ENCODE data around the gene CA5A. TPM values are rescaled to one million over a fixed set of nuclear protein-coding genes. Genes with fewer than 3 reads are reported as not detected.
"Not testable (repeated sequence)": the region's sequence is repeated elsewhere in the genome, so short reads cannot be mapped to it uniquely, and the experiment has no call there.

The CA5A gene
- total RNA-seq, 4 donors from 2014 or later: not detected

GRCh38 chr16:87896176-87896890, 40.0 kb downstream of the CA5A start:
- in situ Hi-C loops (cut with MboI; ENCODE audit: low pct_ligation_motif_present in 1 of 4, low pct_unique_long_range_greater_than_20kb in 1 of 4, low sequenced_read_pairs in 3 of 4); H3K4me1 ChIP-seq; H3K9me3 ChIP-seq; intact Hi-C loops (cut with DNase I; ENCODE audit: low total_unique reads); DNase-seq; H3K4me3 ChIP-seq; H3K27me3 ChIP-seq; H3K36me3 ChIP-seq: not testable (repeated sequence)
- H3K27ac ChIP-seq: peak overlapping the region in 2 of 4 donors; percentile 23 to 30
- 78 to 91% methylated on average over 7 to 17 of the region's 17 CpGs for WGBS, 2 donors (ENCODE audit: low coverage in 1 of 2)

GRCh38 chr16:87895641-87896141, 40.6 kb downstream of the CA5A start:
- Histone ChIP-seq H3K4me3 (no peak overlapping the region), H3K9me3 (no peaks in the 10 kb centered on the region), H3K27ac (peak overlapping the region in 1 of 4 donors; percentile 30), H3K27me3 (no peaks in the 10 kb centered on the region), H3K4me1 (peaks cover 0 to 7% (median 0%) of the 10 kb centered on the region in 4 donors), H3K36me3 (no peaks in the 10 kb centered on the region)
- 50 to 73% methylated on average over 1 to 10 of the region's 10 CpGs for WGBS, 2 donors (ENCODE audit: low coverage in 1 of 2)
- DNase-seq: peak; percentile 34
- TF ChIP-seq POLR2AphosphoS5 (IDR thresholded peaks at IDR 0.05) (no peak), EP300 (IDR thresholded peaks at IDR 0.05; ENCODE audit: low read depth) (no peak), POLR2A (IDR thresholded peaks at IDR 0.05) (no peak), CTCF (IDR thresholded peaks at IDR 0.05) (no peak)
- in situ Hi-C loops (cut with MboI; ENCODE audit: low pct_ligation_motif_present in 1 of 4, low pct_unique_long_range_greater_than_20kb in 1 of 4, low sequenced_read_pairs in 3 of 4): no loop called here
- intact Hi-C loops (cut with DNase I; ENCODE audit: low total_unique reads): no loop called here

- in situ Hi-C loops (cut with MboI; ENCODE audit: low pct_ligation_motif_present in 1 of 4, low pct_unique_long_range_greater_than_20kb in 1 of 4, low sequenced_read_pairs in 3 of 4); intact Hi-C loops (cut with DNase I; ENCODE audit: low total_unique reads); H3K4me3 ChIP-seq; DNase-seq; H3K9me3 ChIP-seq; H3K27ac ChIP-seq; H3K27me3 ChIP-seq; H3K4me1 ChIP-seq; H3K36me3 ChIP-seq: not testable (repeated sequence)
- 66% methylated on average over 4 of the region's 4 CpGs; no CpG with 5 or more reads in 1 of the 2 donors for WGBS, 2 donors (ENCODE audit: low coverage in 1 of 2)
Measured at GRCh38 chr16:87894005-87894404, 42.3 kb downstream of the CA5A start.

GRCh38 chr16:87891764-87892163, 44.6 kb downstream of the CA5A start:
- Histone ChIP-seq H3K36me3 (no peaks in the 10 kb centered on the region), H3K27me3 (no peaks in the 10 kb centered on the region), H3K9me3 (no peaks in the 10 kb centered on the region), H3K4me1 (peaks cover 0 to 6% (median 0%) of the 10 kb centered on the region in 4 donors), H3K27ac (no peak overlapping the region), H3K4me3 (no peak overlapping the region)
- in situ Hi-C loops (cut with MboI; ENCODE audit: low pct_ligation_motif_present in 1 of 4, low pct_unique_long_range_greater_than_20kb in 1 of 4, low sequenced_read_pairs in 3 of 4) (no loop called here), intact Hi-C loops (cut with DNase I; ENCODE audit: low total_unique reads) (no loop called here)
- DNase-seq: no peak
- 95% methylated on average over 21 of the region's 21 CpGs; no CpG with 5 or more reads in 1 of the 2 donors for WGBS, 2 donors (ENCODE audit: low coverage in 1 of 2)
- TF ChIP-seq POLR2AphosphoS5 (IDR thresholded peaks at IDR 0.05) (no peak), POLR2A (IDR thresholded peaks at IDR 0.05) (no peak), CTCF (IDR thresholded peaks at IDR 0.05) (no peak), EP300 (IDR thresholded peaks at IDR 0.05; ENCODE audit: low read depth) (no peak)

GRCh38 chr16:87889762-87890161, 46.6 kb downstream of the CA5A start:
- H3K27ac ChIP-seq; H3K27me3 ChIP-seq; intact Hi-C loops (cut with DNase I; ENCODE audit: low total_unique reads); DNase-seq; in situ Hi-C loops (cut with MboI; ENCODE audit: low pct_ligation_motif_present in 1 of 4, low pct_unique_long_range_greater_than_20kb in 1 of 4, low sequenced_read_pairs in 3 of 4); H3K4me1 ChIP-seq; H3K36me3 ChIP-seq; H3K9me3 ChIP-seq; H3K4me3 ChIP-seq: not testable (repeated sequence)
- WGBS, 2 donors (ENCODE audit: low coverage in 1 of 2): 76 to 81% methylated on average over 8 to 10 of the region's 10 CpGs

GRCh38 chr16:87888346-87888745, 48.0 kb downstream of the CA5A start:
- H3K27ac ChIP-seq; intact Hi-C loops (cut with DNase I; ENCODE audit: low total_unique reads): not testable (repeated sequence)

GRCh38 chr16:87887931-87888330, 48.4 kb downstream of the CA5A start:
- H3K36me3 ChIP-seq; in situ Hi-C loops (cut with MboI; ENCODE audit: low pct_ligation_motif_present in 1 of 4, low pct_unique_long_range_greater_than_20kb in 1 of 4, low sequenced_read_pairs in 3 of 4): not testable (repeated sequence)

More at GRCh38 chr16:87888346-87888745, 48.0 kb downstream of the CA5A start:
- 83 to 90% methylated on average over 1 to 7 of the region's 7 CpGs for WGBS, 2 donors (ENCODE audit: low coverage in 1 of 2)
- H3K4me1 ChIP-seq; H3K27me3 ChIP-seq; H3K9me3 ChIP-seq; DNase-seq; H3K4me3 ChIP-seq; in situ Hi-C loops (cut with MboI; ENCODE audit: low pct_ligation_motif_present in 1 of 4, low pct_unique_long_range_greater_than_20kb in 1 of 4, low sequenced_read_pairs in 3 of 4); H3K36me3 ChIP-seq: not testable (repeated sequence)

More at GRCh38 chr16:87887931-87888330, 48.4 kb downstream of the CA5A start:
- H3K4me1 ChIP-seq; intact Hi-C loops (cut with DNase I; ENCODE audit: low total_unique reads); H3K4me3 ChIP-seq; H3K27ac ChIP-seq; H3K9me3 ChIP-seq; H3K27me3 ChIP-seq; DNase-seq: not testable (repeated sequence)
- 77 to 78% methylated on average over 8 of the region's 8 CpGs for WGBS, 2 donors (ENCODE audit: low coverage in 1 of 2)

All from transverse colon (tissue), 4 donors.